Activated T-cell treated with anti-CD3 and anti-CD28 coated beads, Interleukin-2, amount 50 U/mL, for 72 hours (primary cell): ENCODE results near the gene NCAN. TPM values are rescaled to one million over a fixed set of nuclear protein-coding genes. Genes with fewer than 3 reads are reported as not detected.
A peak's percentile ranks its signal among the peaks of the same experiment; 100 is the strongest.
"Not testable (repeated sequence)": the region's sequence is repeated elsewhere in the genome, so short reads cannot be mapped to it uniquely, and the experiment has no call there.

ENCODE experiments used
- ATAC-seq, 2 donors: fragments of 150-1000 bp; cut with Tn5 transposase; replicated peaks in 1 of 2; 2 replicates each; pipeline ENCODE4 v1.10.0; 2021; ENCODE audit warnings: moderate library complexity in 2 of 2, mild to moderate bottlenecking in 1 of 2
- DNase-seq, 2 donors: peaks; one replicate each; pipeline ENCODE4 v3.0.0; 2021 to 2022; ENCODE audit warnings: mixed read lengths in 1 of 2
- H3K27ac Mint-ChIP-seq: one replicate; pipeline ENCODE4 v1.8.0; 2022; ENCODE audit warnings: mild to moderate bottlenecking, moderate library complexity, mixed read lengths
- H3K27me3 Mint-ChIP-seq: one replicate; pipeline ENCODE4 v1.8.0; 2022; ENCODE audit warnings: low read depth, mixed read lengths
- H3K36me3 Mint-ChIP-seq, 2 donors: one replicate each; pipeline ENCODE4 v1.8.0; 2022; ENCODE audit warnings: mixed read lengths in 2 of 2, mild to moderate bottlenecking in 1 of 2; ENCODE audit not compliant: insufficient read depth in 2 of 2
- H3K4me1 Mint-ChIP-seq: one replicate; pipeline ENCODE4 v1.8.0; 2022; ENCODE audit warnings: low read depth, mixed read lengths
- H3K4me3 Mint-ChIP-seq, 2 donors: one replicate each; pipeline ENCODE4 v1.8.0; 2022; ENCODE audit warnings: mild to moderate bottlenecking in 2 of 2, mixed read lengths in 2 of 2, moderate library complexity in 2 of 2
- H3K9me3 Mint-ChIP-seq, 2 donors: one replicate each; pipeline ENCODE4 v1.8.0; 2022; ENCODE audit warnings: mixed read lengths in 2 of 2
- total RNA-seq, 2 donors: library from RNA; stranded (reverse); gene quantifications; one replicate each; pipeline ENCODE4 v1.2.3, GENCODE V29; 2022

Gene NCAN
- under 1 TPM in 1 of 2 donors, not detected in 1; 0.14 TPM for total RNA-seq

GRCh38 chr19:19211499-19212420, at the start of gene NCAN:
TSS of gene NCAN (plus strand) at chr19:19211958. CDS start at chr19:19216954, 4,996 bp downstream.
- ATAC-seq = no peak
- H3K27me3 Mint-ChIP-seq = peaks cover 45% of the 10 kb centered on the region
- no peak within 1 kb of the TSS for H3K4me3 Mint-ChIP-seq
- DNase-seq = no peak
- peaks cover 0 to 6% of the 10 kb centered on the region in 2 donors for H3K9me3 Mint-ChIP-seq
- no peak within 1 kb of the TSS for H3K27ac Mint-ChIP-seq
- peaks cover 24% of the 10 kb centered on the region for H3K4me1 Mint-ChIP-seq
- H3K36me3 Mint-ChIP-seq = no peaks in the 10 kb centered on the region

- H3K4me1 Mint-ChIP-seq = no peaks in the 10 kb centered on the region
- no peaks in the 10 kb centered on the region for H3K36me3 Mint-ChIP-seq
- ATAC-seq = no peak
- DNase-seq = no peak
- H3K27me3 Mint-ChIP-seq = no peaks in the 10 kb centered on the region
- H3K27ac Mint-ChIP-seq = no peak overlapping the region
- H3K9me3 Mint-ChIP-seq = no peaks in the 10 kb centered on the region
- H3K4me3 Mint-ChIP-seq = no peak overlapping the region
Observed at GRCh38 chr19:19162495-19162894, 49.3 kb upstream of the NCAN start.

GRCh38 chr19:19165396-19165795, 46.4 kb upstream of the NCAN start:
- Mint-ChIP-seq H3K27ac (no peak overlapping the region), H3K4me1 (peaks cover under 1% of the 10 kb centered on the region), H3K36me3 (no peaks in the 10 kb centered on the region), H3K27me3 (no peaks in the 10 kb centered on the region), H3K4me3 (no peak overlapping the region), H3K9me3 (no peaks in the 10 kb centered on the region)
- DNase-seq = no peak
- ATAC-seq = no peak

- H3K4me1 Mint-ChIP-seq = peaks cover 13% of the 10 kb centered on the region
Observed at GRCh38 chr19:19167612-19168011, 44.1 kb upstream of the NCAN start.

GRCh38 chr19:19169236-19170052, 42.3 kb upstream of the NCAN start:
- ATAC-seq (no peak), DNase-seq (no peak)
- peak overlapping the region; percentile 57 to 64 for H3K4me3 Mint-ChIP-seq
- no peaks in the 10 kb centered on the region for H3K9me3 Mint-ChIP-seq
- H3K36me3 Mint-ChIP-seq = no peaks in the 10 kb centered on the region
- no peaks in the 10 kb centered on the region for H3K27me3 Mint-ChIP-seq
- peaks cover 13% of the 10 kb centered on the region for H3K4me1 Mint-ChIP-seq
- H3K27ac Mint-ChIP-seq = no peak overlapping the region

More at GRCh38 chr19:19167612-19168011, 44.1 kb upstream of the NCAN start:
- Mint-ChIP-seq H3K9me3 (no peaks in the 10 kb centered on the region), H3K27me3 (no peaks in the 10 kb centered on the region), H3K4me3 (no peak overlapping the region), H3K36me3 (no peaks in the 10 kb centered on the region), H3K27ac (no peak overlapping the region)
- ATAC-seq (no peak), DNase-seq (no peak)

- ATAC-seq (peak; percentile 95 to 97), DNase-seq (peak; percentile 83 to 86)
- no peak within 1 kb of the TSS for H3K27ac Mint-ChIP-seq
- H3K4me1 Mint-ChIP-seq = peaks cover 13% of the 10 kb centered on the region
- no peaks in the 10 kb centered on the region for H3K9me3 Mint-ChIP-seq
- no peaks in the 10 kb centered on the region for H3K27me3 Mint-ChIP-seq
- H3K36me3 Mint-ChIP-seq = no peaks in the 10 kb centered on the region
- H3K4me3 Mint-ChIP-seq = peak within 1 kb of the TSS; percentile 57 to 64
Observed at GRCh38 chr19:19170053-19170872, 41.5 kb upstream of the NCAN start, which contains the start of gene MEF2B. TSS of gene MEF2B (minus strand) at chr19:19170263. CDS start at chr19:19150735, 19,528 bp downstream.

GRCh38 chr19:19170873-19171672, 40.7 kb upstream of the NCAN start:
- Mint-ChIP-seq H3K27me3 (no peaks in the 10 kb centered on the region), H3K27ac (no peak overlapping the region), H3K4me3 (peak overlapping the region in 1 of 2 donors; percentile 64)

GRCh38 chr19:19171821-19172532, 39.8 kb upstream of the NCAN start:
- H3K27me3 Mint-ChIP-seq = no peaks in the 10 kb centered on the region
- H3K36me3 Mint-ChIP-seq = no peaks in the 10 kb centered on the region
- ATAC-seq (no peak), DNase-seq (no peak)
- no peak overlapping the region for H3K27ac Mint-ChIP-seq
- no peaks in the 10 kb centered on the region for H3K9me3 Mint-ChIP-seq
- H3K4me3 Mint-ChIP-seq = no peak overlapping the region
- H3K4me1 Mint-ChIP-seq = peaks cover 19% of the 10 kb centered on the region

More at GRCh38 chr19:19170873-19171672, 40.7 kb upstream of the NCAN start:
- Mint-ChIP-seq H3K4me1 (peaks cover 17% of the 10 kb centered on the region), H3K36me3 (no peaks in the 10 kb centered on the region), H3K9me3 (no peaks in the 10 kb centered on the region)
- ATAC-seq (no peak), DNase-seq (no peak)

- H3K36me3 Mint-ChIP-seq, H3K9me3 Mint-ChIP-seq, H3K4me3 Mint-ChIP-seq, H3K27me3 Mint-ChIP-seq, H3K27ac Mint-ChIP-seq, ATAC-seq, DNase-seq: not testable (repeated sequence)
- H3K4me1 Mint-ChIP-seq = peaks cover 19% of the 10 kb centered on the region
Observed at GRCh38 chr19:19173243-19173642, 38.5 kb upstream of the NCAN start.

GRCh38 chr19:19176950-19177349, 34.8 kb upstream of the NCAN start:
- ATAC-seq (no peak), DNase-seq (no peak)
- Mint-ChIP-seq H3K36me3 (peaks cover 0 to 15% of the 10 kb centered on the region in 2 donors), H3K27me3 (no peaks in the 10 kb centered on the region), H3K27ac (no peak overlapping the region), H3K9me3 (no peaks in the 10 kb centered on the region), H3K4me3 (no peak overlapping the region), H3K4me1 (peaks cover 6% of the 10 kb centered on the region)

GRCh38 chr19:19179548-19180441, 32.0 kb upstream of the NCAN start:
- no peak for ATAC-seq
- Mint-ChIP-seq H3K4me3 (no peak overlapping the region), H3K27me3 (no peaks in the 10 kb centered on the region), H3K36me3 (peaks cover 1 to 19% of the 10 kb centered on the region in 2 donors), H3K9me3 (no peaks in the 10 kb centered on the region), H3K27ac (no peak overlapping the region), H3K4me1 (peaks cover 6% of the 10 kb centered on the region)
- no peak for DNase-seq
